DND-41 (cell line): ENCODE measurements around the gene SLC9A2.

ENCODE experiments used
- ATAC-seq: fragments of 200-7000 bp; cut with Tn5 transposase; 3 replicates; pipeline ENCODE4 v1.9.1; 2021; ENCODE audit warnings: low read depth; ENCODE audit not compliant: insufficient read depth
- DNase-seq: peaks from one replicate; pipeline ENCODE4 v3.0.0-alpha.2; 2020
- H2AFZ ChIP-seq: 2 replicates; pipeline ENCODE4 v1.6.0; 2012; ENCODE audit warnings: low read depth, low read length
- H3K27ac ChIP-seq: 2 replicates; pipeline ENCODE4 v1.5.1; 2012; ENCODE audit warnings: low read length, inconsistent platforms
- H3K27me3 ChIP-seq: fragments of 200-600 bp; sonication (generic); 2 replicates; pipeline ENCODE4 v1.6.0; 2012; ENCODE audit warnings: low read length, mild to moderate bottlenecking, inconsistent platforms; ENCODE audit not compliant: insufficient read depth, poor library complexity
- H3K36me3 ChIP-seq: 2 replicates; pipeline ENCODE4 v1.5.1; 2012; ENCODE audit warnings: low read length, inconsistent platforms; ENCODE audit not compliant: insufficient read depth
- H3K4me1 ChIP-seq: 2 replicates; pipeline ENCODE4 v1.5.1; 2012; ENCODE audit warnings: mild to moderate bottlenecking, low read length; ENCODE audit not compliant: insufficient read depth
- H3K4me2 ChIP-seq: 2 replicates; pipeline ENCODE4 v1.6.0; 2012; ENCODE audit warnings: mild to moderate bottlenecking, moderate library complexity, low read length, inconsistent platforms; ENCODE audit not compliant: insufficient read depth
- H3K4me3 ChIP-seq, 2 experiments: fragments of 200-600 bp in 1 of 2; shearing (Covaris generic) in 1 of 2; 2 replicates each; pipeline ENCODE4 v1.5.1; 2012 to 2016; ENCODE audit warnings: inconsistent platforms in 2 of 2, low read length in 2 of 2, mild to moderate bottlenecking in 2 of 2, low read depth in 1 of 2, moderate library complexity in 1 of 2
- H3K79me2 ChIP-seq: 2 replicates; pipeline ENCODE4 v1.6.0; 2012; ENCODE audit warnings: low read length, inconsistent platforms; ENCODE audit not compliant: insufficient read depth
- H3K9ac ChIP-seq: 2 replicates; pipeline ENCODE4 v1.6.0; 2012; ENCODE audit warnings: low read depth, mild to moderate bottlenecking, inconsistent platforms, low read length, moderate library complexity
- H3K9me3 ChIP-seq: 2 replicates; pipeline ENCODE4 v1.5.1; 2012; ENCODE audit warnings: low read length, moderate library complexity, mild to moderate bottlenecking, inconsistent platforms; ENCODE audit not compliant: insufficient read depth, severe bottlenecking
- H4K20me1 ChIP-seq: 2 replicates; pipeline ENCODE4 v1.6.0; 2012; ENCODE audit warnings: low read length; ENCODE audit not compliant: insufficient read depth
- EZH2 ChIP-seq: IDR thresholded peaks from 3 replicates; pipeline ENCODE4 v1.6.1; 2012; ENCODE audit warnings: borderline replicate concordance, low read depth, mild to moderate bottlenecking, moderate library complexity, low read length, inconsistent platforms; ENCODE audit not compliant: severe bottlenecking
- TF ChIP-seq, protein P1 (sequence below): IDR thresholded peaks from 2 replicates; pipeline ENCODE4 v1.5.1; 2012; ENCODE audit warnings: borderline replicate concordance, low read length, moderate library complexity, mild to moderate bottlenecking; ENCODE audit not compliant: poor library complexity, severe bottlenecking; ENCODE audit errors: extremely low read depth

Gene SLC9A2

GRCh38 chr2:102636283-102636907 is 17.0 kb downstream of the SLC9A2 start:
- H3K9me3 ChIP-seq, result no peaks in the 10 kb centered on the region
- no peak overlapping the region for H2AFZ ChIP-seq
- no peak overlapping the region for H3K4me2 ChIP-seq
- no peaks in the 10 kb centered on the region for H3K79me2 ChIP-seq
- H3K27ac ChIP-seq, result no peak overlapping the region
- H3K36me3 ChIP-seq, result no peaks in the 10 kb centered on the region
- H3K9ac ChIP-seq, result no peak overlapping the region
- no peak for DNase-seq
- no peaks in the 10 kb centered on the region for H3K27me3 ChIP-seq
- ATAC-seq, result no peak
- H3K4me3 ChIP-seq, result no peak overlapping the region
- no peaks in the 10 kb centered on the region for H4K20me1 ChIP-seq
- no peak for TF ChIP-seq EZH2
- TF ChIP-seq, protein P1, sequence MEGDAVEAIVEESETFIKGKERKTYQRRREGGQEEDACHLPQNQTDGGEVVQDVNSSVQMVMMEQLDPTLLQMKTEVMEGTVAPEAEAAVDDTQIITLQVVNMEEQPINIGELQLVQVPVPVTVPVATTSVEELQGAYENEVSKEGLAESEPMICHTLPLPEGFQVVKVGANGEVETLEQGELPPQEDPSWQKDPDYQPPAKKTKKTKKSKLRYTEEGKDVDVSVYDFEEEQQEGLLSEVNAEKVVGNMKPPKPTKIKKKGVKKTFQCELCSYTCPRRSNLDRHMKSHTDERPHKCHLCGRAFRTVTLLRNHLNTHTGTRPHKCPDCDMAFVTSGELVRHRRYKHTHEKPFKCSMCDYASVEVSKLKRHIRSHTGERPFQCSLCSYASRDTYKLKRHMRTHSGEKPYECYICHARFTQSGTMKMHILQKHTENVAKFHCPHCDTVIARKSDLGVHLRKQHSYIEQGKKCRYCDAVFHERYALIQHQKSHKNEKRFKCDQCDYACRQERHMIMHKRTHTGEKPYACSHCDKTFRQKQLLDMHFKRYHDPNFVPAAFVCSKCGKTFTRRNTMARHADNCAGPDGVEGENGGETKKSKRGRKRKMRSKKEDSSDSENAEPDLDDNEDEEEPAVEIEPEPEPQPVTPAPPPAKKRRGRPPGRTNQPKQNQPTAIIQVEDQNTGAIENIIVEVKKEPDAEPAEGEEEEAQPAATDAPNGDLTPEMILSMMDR, result no peak
- no peaks in the 10 kb centered on the region for H3K4me1 ChIP-seq

DNA sequence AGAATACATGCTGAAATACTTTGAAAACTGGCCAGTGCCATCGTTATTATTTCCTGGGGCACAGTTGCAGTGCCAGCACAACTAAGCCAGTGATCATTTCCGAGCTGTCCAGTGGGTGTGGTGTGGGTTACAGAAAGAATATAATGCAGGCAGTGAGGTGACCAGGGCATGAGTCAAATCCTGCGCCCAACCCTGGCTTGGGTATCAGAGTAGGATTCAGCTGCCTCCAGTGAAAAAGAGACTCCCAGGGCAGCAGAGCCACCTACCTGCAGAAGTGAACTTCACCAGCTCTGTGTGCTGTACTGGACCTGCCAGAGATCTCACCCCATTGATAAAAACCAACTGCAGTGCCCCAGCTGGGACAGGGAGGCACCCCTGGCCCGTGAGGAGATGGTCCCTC is 18.0 kb downstream of the SLC9A2 start:
- Histone ChIP-seq H3K79me2 (no peaks in the 10 kb centered on the region), H3K9ac (no peak overlapping the region)

DNA sequence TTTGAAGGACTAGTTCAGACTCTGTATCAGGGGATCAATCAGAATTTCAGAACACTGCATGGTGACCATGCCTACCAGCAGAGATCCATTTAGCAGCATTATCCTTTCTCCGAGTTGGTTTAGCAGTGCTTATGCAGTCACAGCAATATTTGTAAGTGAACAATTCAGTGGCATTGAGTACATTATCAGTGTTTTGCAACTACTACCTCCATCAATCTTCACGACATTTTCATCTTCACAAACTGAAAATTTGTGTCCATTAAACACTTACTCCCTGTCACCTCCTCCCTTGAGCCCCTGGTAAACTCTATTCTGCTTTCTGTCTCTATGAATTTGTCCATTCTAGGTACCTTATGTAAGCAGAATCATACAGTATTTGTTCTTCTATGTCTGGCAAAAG is 20.1 kb downstream of the SLC9A2 start:
- TF ChIP-seq EZH2, result no peak
- TF ChIP-seq, protein P1, result no peak
- Histone ChIP-seq H4K20me1 (no peaks in the 10 kb centered on the region), H3K9me3 (no peaks in the 10 kb centered on the region), H3K27ac (no peak overlapping the region), H3K4me3 (no peak overlapping the region), H3K36me3 (no peaks in the 10 kb centered on the region), H2AFZ (no peak overlapping the region), H3K9ac (no peak overlapping the region), H3K27me3 (peaks cover 4% of the 10 kb centered on the region), H3K4me1 (no peaks in the 10 kb centered on the region), H3K79me2 (no peaks in the 10 kb centered on the region), H3K4me2 (no peak overlapping the region)
- no peak for ATAC-seq
- DNase-seq, result no peak

More for the DNA sequence above, 18.0 kb downstream of the SLC9A2 start:
- Histone ChIP-seq H3K4me3 (no peak overlapping the region), H3K27me3 (no peaks in the 10 kb centered on the region), H3K36me3 (no peaks in the 10 kb centered on the region), H2AFZ (no peak overlapping the region), H3K27ac (no peak overlapping the region), H3K4me1 (no peaks in the 10 kb centered on the region), H4K20me1 (no peaks in the 10 kb centered on the region), H3K9me3 (no peaks in the 10 kb centered on the region), H3K4me2 (no peak overlapping the region)
- ATAC-seq (no peak), DNase-seq (no peak)
- TF ChIP-seq, protein P1, result no peak
- no peak for TF ChIP-seq EZH2
